ENCODE data around the gene TPD52L2. TPM values are rescaled to one million over a fixed set of nuclear protein-coding genes. Genes with fewer than 3 reads are reported as not detected.
A peak's percentile ranks its signal among the peaks of the same experiment; 100 is the strongest.

TPD52L2 gene
- total RNA-seq, 1 donor from 2014 or later = 85.5 TPM

GRCh38 chr20:63830841-63831588 lies 34.1 kb upstream of the TPD52L2 start, which contains the start of gene ZBTB46:
TSS of gene ZBTB46 (minus strand) at chr20:63831264. CDS start at chr20:63790757, 40,507 bp downstream.
- Mint-ChIP-seq H3K9me3 (ENCODE audit: unreplicated experiment) (no peaks in the 10 kb centered on the region), H3K36me3 (ENCODE audit: low read depth, unreplicated experiment) (peaks cover 11% of the 10 kb centered on the region), H3K4me3 (ENCODE audit: unreplicated experiment) (peak within 1 kb of the TSS; percentile 96), H3K27me3 (ENCODE audit: unreplicated experiment) (peaks cover 16% of the 10 kb centered on the region), H3K4me1 (ENCODE audit: unreplicated experiment) (peaks cover 28% of the 10 kb centered on the region), H3K27ac (ENCODE audit: unreplicated experiment) (peak within 1 kb of the TSS; percentile 72)
- no peak for TF ChIP-seq CTCF (IDR thresholded peaks at IDR 0.05; ENCODE audit: unreplicated experiment)
- peak; percentile 72 for DNase-seq (ENCODE audit: low spot score)

GRCh38 chr20:63831646-63831992 lies 33.5 kb upstream of the TPD52L2 start:
- TF ChIP-seq CTCF (IDR thresholded peaks at IDR 0.05; ENCODE audit: unreplicated experiment) = no peak
- H3K4me3 Mint-ChIP-seq (ENCODE audit: unreplicated experiment) = no peak overlapping the region

GRCh38 chr20:63831993-63832686 lies 32.9 kb upstream of the TPD52L2 start:
- peaks cover 11% of the 10 kb centered on the region for H3K36me3 Mint-ChIP-seq (ENCODE audit: low read depth, unreplicated experiment)
- H3K4me1 Mint-ChIP-seq (ENCODE audit: unreplicated experiment) = peaks cover 26% of the 10 kb centered on the region
- no peaks in the 10 kb centered on the region for H3K9me3 Mint-ChIP-seq (ENCODE audit: unreplicated experiment)
- no peak for TF ChIP-seq CTCF (IDR thresholded peaks at IDR 0.05; ENCODE audit: unreplicated experiment)
- no peak overlapping the region for H3K27ac Mint-ChIP-seq (ENCODE audit: unreplicated experiment)
- DNase-seq (ENCODE audit: low spot score) = peak; percentile 65
- peaks cover 16% of the 10 kb centered on the region for H3K27me3 Mint-ChIP-seq (ENCODE audit: unreplicated experiment)
- H3K4me3 Mint-ChIP-seq (ENCODE audit: unreplicated experiment) = peak overlapping the region; percentile 76

More at GRCh38 chr20:63831646-63831992, 33.5 kb upstream of the TPD52L2 start:
- Mint-ChIP-seq H3K27me3 (ENCODE audit: unreplicated experiment) (peaks cover 16% of the 10 kb centered on the region), H3K9me3 (ENCODE audit: unreplicated experiment) (no peaks in the 10 kb centered on the region), H3K4me1 (ENCODE audit: unreplicated experiment) (peaks cover 26% of the 10 kb centered on the region), H3K27ac (ENCODE audit: unreplicated experiment) (no peak overlapping the region), H3K36me3 (ENCODE audit: low read depth, unreplicated experiment) (peaks cover 11% of the 10 kb centered on the region)
- DNase-seq (ENCODE audit: low spot score) = no peak

- Mint-ChIP-seq H3K4me1 (ENCODE audit: unreplicated experiment) (peaks cover 16% of the 10 kb centered on the region), H3K27ac (ENCODE audit: unreplicated experiment) (peak overlapping the region; percentile 30)
These were observed 31.1 kb upstream of the TPD52L2 start for GRCh38 chr20:63833776-63834490.

More at GRCh38 chr20:63833776-63834490, 31.1 kb upstream of the TPD52L2 start:
- Mint-ChIP-seq H3K36me3 (ENCODE audit: low read depth, unreplicated experiment) (peaks cover 11% of the 10 kb centered on the region), H3K27me3 (ENCODE audit: unreplicated experiment) (peaks cover 16% of the 10 kb centered on the region), H3K9me3 (ENCODE audit: unreplicated experiment) (no peaks in the 10 kb centered on the region), H3K4me3 (ENCODE audit: unreplicated experiment) (peak overlapping the region; percentile 60)
- no peak for TF ChIP-seq CTCF (IDR thresholded peaks at IDR 0.05; ENCODE audit: unreplicated experiment)
- DNase-seq (ENCODE audit: low spot score) = no peak
